Hepatocyte (in vitro differentiated cells): Measurements from ENCODE around the gene CREBBP. TPM values are rescaled to one million over a fixed set of nuclear protein-coding genes. Genes with fewer than 3 reads are reported as not detected.

ENCODE experiments used
- DNase-seq: peaks from one replicate; pipeline ENCODE4 v3.0.0-alpha.2; 2016; ENCODE audit warnings: low spot score
- H2AFZ ChIP-seq: fragments of 200-600 bp; sonication (generic); 2 replicates; pipeline ENCODE4 v1.6.0; 2016; ENCODE audit warnings: antibody characterized with exemption, mild to moderate bottlenecking
- H3K27ac ChIP-seq: fragments of 200-600 bp; sonication (generic); 2 replicates; pipeline ENCODE4 v1.5.1; 2016; ENCODE audit warnings: mild to moderate bottlenecking
- H3K27me3 ChIP-seq: fragments of 200-600 bp; sonication (generic); 2 replicates; pipeline ENCODE4 v1.6.1; 2016
- H3K36me3 ChIP-seq: fragments of 200-600 bp; sonication (generic); replicated peaks from 2 replicates; pipeline ENCODE4 v1.5.1; 2016; ENCODE audit warnings: low read depth; ENCODE audit not compliant: insufficient read depth
- H3K4me1 ChIP-seq: fragments of 200-600 bp; sonication (generic); 2 replicates; pipeline ENCODE4 v1.5.1; 2016; ENCODE audit warnings: mild to moderate bottlenecking, moderate library complexity; ENCODE audit not compliant: insufficient read depth
- H3K4me2 ChIP-seq: fragments of 200-600 bp; sonication (generic); 2 replicates; pipeline ENCODE4 v1.6.0; 2016
- H3K4me3 ChIP-seq: fragments of 200-600 bp; sonication (generic); 2 replicates; pipeline ENCODE4 v1.5.1; 2016; ENCODE audit warnings: mild to moderate bottlenecking
- H3K79me2 ChIP-seq: fragments of 200-600 bp; sonication (generic); 2 replicates; pipeline ENCODE4 v1.6.0; 2017; ENCODE audit warnings: mild to moderate bottlenecking
- H3K9me2 ChIP-seq: fragments of 200-600 bp; sonication (generic); replicated peaks from 2 replicates; pipeline ENCODE4 v1.6.0; 2017; ENCODE audit warnings: mild to moderate bottlenecking; ENCODE audit not compliant: insufficient read depth
- H3K9me3 ChIP-seq: fragments of 200-600 bp; sonication (generic); 2 replicates; pipeline ENCODE4 v1.5.1; 2016; ENCODE audit warnings: low read depth, mild to moderate bottlenecking
- H4K20me1 ChIP-seq: fragments of 200-600 bp; sonication (generic); 2 replicates; pipeline ENCODE4 v1.6.0; 2016; ENCODE audit warnings: mild to moderate bottlenecking; ENCODE audit not compliant: insufficient read depth, poor library complexity, severe bottlenecking
- EZH2 ChIP-seq: fragments of 200-600 bp; sonication (generic); IDR thresholded peaks from 2 replicates; pipeline ENCODE4 v1.6.1; 2016; ENCODE audit warnings: antibody characterized with exemption, mild to moderate bottlenecking, borderline replicate concordance
- EZH2phosphoT487 ChIP-seq: fragments of 200-600 bp; sonication (generic); IDR thresholded peaks from one replicate; pipeline ENCODE4 v1.6.1; 2018; ENCODE audit warnings: antibody characterized with exemption, mild to moderate bottlenecking, low read depth, moderate library complexity; ENCODE audit not compliant: unreplicated experiment, severe bottlenecking
- WGBS: methylation state at CpG from one replicate; pipeline ENCODE4 v1.1.6; 2016; ENCODE audit warnings: low lambda C conversion rate; ENCODE audit errors: missing lambda C conversion rate; 5-methylcytosine and 5-hydroxymethylcytosine counted together
- polyA plus RNA-seq: library from polyadenylated mRNA; unstranded; fragments of >200 nt; fragmentation: Nextera tagmentation; extraction: Ambion mirVana; gene quantifications from 2 replicates; pipeline ENCODE4 v1.2.1, GENCODE V29; 2016
- total RNA-seq: library from RNA; depleted of rRNA; stranded (reverse); fragments of >200 nt; gene quantifications from 2 replicates; pipeline ENCODE4 v1.2.3, GENCODE V29; 2014
- TF ChIP-seq, protein P1 (sequence below): fragments of 200-600 bp; sonication (generic); IDR thresholded peaks from 2 replicates; pipeline ENCODE4 v1.5.1; 2016; ENCODE audit warnings: antibody characterized with exemption, mild to moderate bottlenecking; ENCODE audit not compliant: poor library complexity

CREBBP gene
- total and polyA plus RNA-seq, 2 experiments from 2014 or later: 18.9 to 31.5 TPM

DNA sequence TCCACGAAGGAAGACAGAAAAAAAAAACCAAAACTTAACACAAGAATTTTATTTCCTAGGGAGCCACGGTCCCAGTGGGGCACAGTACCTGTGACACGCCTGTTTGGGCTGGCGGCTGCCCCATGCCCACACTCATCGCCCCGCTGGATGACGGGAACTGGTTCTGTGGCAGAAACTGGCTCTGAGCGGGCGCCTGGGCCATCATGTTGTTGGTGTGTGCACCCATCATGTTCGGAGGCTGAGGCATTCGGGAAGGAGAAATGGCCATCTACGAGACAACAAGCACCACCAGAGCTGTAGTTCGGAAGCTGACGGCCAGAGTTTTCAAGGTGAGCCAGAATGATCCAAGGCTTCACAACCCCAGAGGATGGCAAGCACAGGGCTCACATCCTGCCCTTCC is 106.8 kb downstream of the CREBBP start:
- no peak overlapping the region for H2AFZ ChIP-seq
- TF ChIP-seq EZH2phosphoT487 (no peak), EZH2 (no peak)
- TF ChIP-seq, protein P1, sequence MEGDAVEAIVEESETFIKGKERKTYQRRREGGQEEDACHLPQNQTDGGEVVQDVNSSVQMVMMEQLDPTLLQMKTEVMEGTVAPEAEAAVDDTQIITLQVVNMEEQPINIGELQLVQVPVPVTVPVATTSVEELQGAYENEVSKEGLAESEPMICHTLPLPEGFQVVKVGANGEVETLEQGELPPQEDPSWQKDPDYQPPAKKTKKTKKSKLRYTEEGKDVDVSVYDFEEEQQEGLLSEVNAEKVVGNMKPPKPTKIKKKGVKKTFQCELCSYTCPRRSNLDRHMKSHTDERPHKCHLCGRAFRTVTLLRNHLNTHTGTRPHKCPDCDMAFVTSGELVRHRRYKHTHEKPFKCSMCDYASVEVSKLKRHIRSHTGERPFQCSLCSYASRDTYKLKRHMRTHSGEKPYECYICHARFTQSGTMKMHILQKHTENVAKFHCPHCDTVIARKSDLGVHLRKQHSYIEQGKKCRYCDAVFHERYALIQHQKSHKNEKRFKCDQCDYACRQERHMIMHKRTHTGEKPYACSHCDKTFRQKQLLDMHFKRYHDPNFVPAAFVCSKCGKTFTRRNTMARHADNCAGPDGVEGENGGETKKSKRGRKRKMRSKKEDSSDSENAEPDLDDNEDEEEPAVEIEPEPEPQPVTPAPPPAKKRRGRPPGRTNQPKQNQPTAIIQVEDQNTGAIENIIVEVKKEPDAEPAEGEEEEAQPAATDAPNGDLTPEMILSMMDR: no peak
- H3K4me1 ChIP-seq: no peaks in the 10 kb centered on the region
- no peaks in the 10 kb centered on the region for H3K27me3 ChIP-seq
- peaks cover 8% of the 10 kb centered on the region for H3K36me3 ChIP-seq
- H3K4me2 ChIP-seq: no peak overlapping the region
- peaks cover 9% of the 10 kb centered on the region for H4K20me1 ChIP-seq
- peaks cover 34% of the 10 kb centered on the region for H3K79me2 ChIP-seq
- no peak overlapping the region for H3K27ac ChIP-seq
- H3K4me3 ChIP-seq: no peak overlapping the region
- H3K9me2 ChIP-seq: no peaks in the 10 kb centered on the region
- no peaks in the 10 kb centered on the region for H3K9me3 ChIP-seq
- DNase-seq: no peak
- WGBS: 97% methylated on average over 14 of the region's 14 CpGs

DNA sequence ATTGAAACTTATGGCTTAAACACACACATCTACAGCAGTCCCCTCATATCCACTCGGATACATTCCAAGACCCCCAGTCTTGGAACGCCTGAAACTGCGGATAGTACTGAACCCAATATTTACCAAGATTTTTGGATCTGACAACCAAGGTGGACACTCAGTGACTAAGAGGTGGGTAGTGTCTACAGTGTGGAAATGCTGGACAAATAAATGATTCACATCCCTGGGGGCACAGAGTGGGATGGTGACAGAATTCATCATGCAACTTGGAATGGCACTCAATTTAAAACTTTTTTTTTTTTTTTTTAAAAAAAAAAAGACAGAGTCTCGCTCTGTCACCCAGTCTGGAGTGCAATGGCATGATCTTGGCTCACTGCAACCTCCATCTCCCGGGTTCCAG is 109.0 kb downstream of the CREBBP start:
- H2AFZ ChIP-seq: no peak overlapping the region
- H3K79me2 ChIP-seq: peaks cover 53% of the 10 kb centered on the region
- H3K27me3 ChIP-seq: no peaks in the 10 kb centered on the region
- no peaks in the 10 kb centered on the region for H3K4me1 ChIP-seq
- no peak overlapping the region for H3K27ac ChIP-seq
- peaks cover 12% of the 10 kb centered on the region for H4K20me1 ChIP-seq
- DNase-seq: no peak
- no peak overlapping the region for H3K4me2 ChIP-seq
- TF ChIP-seq EZH2 (no peak), EZH2phosphoT487 (no peak)
- TF ChIP-seq, protein P1: no peak
- H3K9me2 ChIP-seq: no peaks in the 10 kb centered on the region
- H3K4me3 ChIP-seq: no peak overlapping the region
- H3K9me3 ChIP-seq: no peaks in the 10 kb centered on the region
- H3K36me3 ChIP-seq: peaks cover 13% of the 10 kb centered on the region
- 96% methylated on average over 5 of the region's 5 CpGs for WGBS

DNA sequence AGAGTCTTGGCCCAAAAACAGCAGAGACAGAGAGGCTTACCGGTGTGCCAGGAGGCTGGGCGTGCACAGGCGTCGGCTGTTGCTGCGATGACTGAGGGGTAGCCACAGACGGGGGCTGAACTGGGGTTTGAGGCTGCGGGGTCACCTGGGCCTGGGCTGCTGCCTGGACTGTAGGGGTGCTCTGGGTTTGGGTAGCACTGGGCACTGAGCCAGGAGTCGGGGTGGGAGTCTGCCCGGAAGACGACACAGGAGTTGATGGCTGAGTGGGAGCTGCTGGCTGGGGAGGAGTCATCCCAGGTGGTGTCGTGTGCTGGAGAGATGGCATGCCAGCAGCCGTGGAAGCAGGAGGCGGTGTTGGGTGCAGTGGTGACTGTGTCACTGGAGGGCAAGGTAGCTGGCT is 110.0 kb downstream of the CREBBP start:
- peaks cover 13% of the 10 kb centered on the region for H3K36me3 ChIP-seq

More for the DNA sequence above, 110.0 kb downstream of the CREBBP start:
- H3K4me1 ChIP-seq: no peaks in the 10 kb centered on the region
- 96% methylated on average over 13 of the region's 13 CpGs for WGBS
- H3K9me3 ChIP-seq: no peaks in the 10 kb centered on the region
- H2AFZ ChIP-seq: no peak overlapping the region
- H3K27me3 ChIP-seq: no peaks in the 10 kb centered on the region
- H4K20me1 ChIP-seq: peaks cover 20% of the 10 kb centered on the region
- TF ChIP-seq EZH2: no peak
- TF ChIP-seq, protein P1: no peak
- TF ChIP-seq EZH2phosphoT487: no peak
- no peaks in the 10 kb centered on the region for H3K9me2 ChIP-seq
- no peak overlapping the region for H3K4me2 ChIP-seq
- no peak overlapping the region for H3K27ac ChIP-seq
- DNase-seq: no peak
- H3K4me3 ChIP-seq: no peak overlapping the region
- H3K79me2 ChIP-seq: peaks cover 56% of the 10 kb centered on the region
